Esophagus muscularis mucosa (tissue), 4 donors: ENCODE measurements around the gene DLK2. TPM values are rescaled to one million over a fixed set of nuclear protein-coding genes. Genes with fewer than 3 reads are reported as not detected.

Source experiments
- DNase-seq: peaks from one replicate; pipeline ENCODE4 v3.0.0-alpha.2; 2017; ENCODE audit errors: extremely low spot score
- H3K27ac ChIP-seq, 4 donors: fragments of 200-600 bp; sonication (generic); replicated peaks in 1 of 4; 1 replicate in 3 of 4; 2 replicates in 1 of 4; pipeline ENCODE4 v1.5.1; 2016 to 2019; ENCODE audit warnings: mild to moderate bottlenecking in 1 of 4
- H3K27me3 ChIP-seq, 4 donors: fragments of 200-600 bp; sonication (generic); one replicate each; pipeline versions ENCODE4 v1.5.1 to v1.6.0; 2016 to 2019
- H3K36me3 ChIP-seq, 4 donors: fragments of 200-600 bp; sonication (generic); one replicate each; pipeline ENCODE4 v1.5.1; 2016 to 2019
- H3K4me1 ChIP-seq, 4 donors: fragments of 200-600 bp; sonication (generic); one replicate each; pipeline ENCODE4 v1.5.1; 2016 to 2019
- H3K4me3 ChIP-seq, 4 donors: fragments of 200-600 bp; sonication (generic); 1 replicate in 2 of 4; 2 replicates in 2 of 4; pipeline ENCODE4 v1.5.1; 2016 to 2019; ENCODE audit warnings: mild to moderate bottlenecking in 4 of 4, moderate library complexity in 1 of 4
- H3K9me3 ChIP-seq, 4 donors: fragments of 200-600 bp; sonication (generic); 1 replicate in 3 of 4; 2 replicates in 1 of 4; pipeline ENCODE4 v1.5.1; 2016 to 2019
- CTCF ChIP-seq, 3 experiments: fragments of 200-600 bp in 2 of 3; fragments of 450-650 bp in 1 of 3; sonication (generic) in 2 of 3; IDR thresholded peaks; one replicate each; pipeline ENCODE4 v1.5.1; 2017 to 2019; ENCODE audit warnings: antibody characterized with exemption in 3 of 3, mild to moderate bottlenecking in 2 of 3, moderate library complexity in 1 of 3
- EP300 ChIP-seq: sonication (generic); formaldehyde crosslinking; IDR thresholded peaks from one replicate; pipeline ENCODE4 v1.6.1; 2017; ENCODE audit warnings: antibody characterized with exemption
- POLR2A ChIP-seq: fragments of 450-650 bp; IDR thresholded peaks from one replicate; pipeline ENCODE4 v1.6.1; 2017; ENCODE audit warnings: antibody characterized with exemption, moderate library complexity, mild to moderate bottlenecking, low read depth
- POLR2AphosphoS5 ChIP-seq, 2 donors: sonication (generic); formaldehyde crosslinking; IDR thresholded peaks; one replicate each; pipeline ENCODE4 v1.6.1; 2017; ENCODE audit warnings: antibody characterized with exemption in 2 of 2
- WGBS: methylation state at CpG from one replicate; pipeline ENCODE4 v1.1.5; 2018; 5-methylcytosine and 5-hydroxymethylcytosine counted together
- intact Hi-C: fragments of 100-400 bp; cut with DNase I; formaldehyde crosslinking; loops from one replicate; pipeline ENCODE4 v1.15.1; 2023
- total RNA-seq, 4 donors: library from RNA; depleted of rRNA; stranded (reverse); fragments of >200 nt; gene quantifications; one replicate each; pipeline versions ENCODE4 v1.1.0 to v1.2.1, GENCODE V29; 2016

DLK2 gene
- total RNA-seq: under 1 TPM in 2 of 4 donors, not detected in 2; 0.32 to 0.33 TPM

GRCh38 chr6:43455531-43456428 lies at the start of gene DLK2:
Gene DLK2 (minus strand): TSS chr6:43455548. CDS start chr6:43454825, 723 bp downstream.
- no peak within 1 kb of the TSS for H3K27ac ChIP-seq
- peaks cover 3 to 22% (median 20%) of the 10 kb centered on the region in 4 donors for H3K4me1 ChIP-seq
- TF ChIP-seq EP300 (no peak), POLR2AphosphoS5 (IDR thresholded peaks at IDR 0.05) (no peak), POLR2A (no peak), CTCF (IDR thresholded peaks at IDR 0.05) (no peak)
- H3K9me3 ChIP-seq: no peaks in the 10 kb centered on the region
- intact Hi-C loops: loop anchor here (2.0 to 5.0 kb wide), 2 partner anchors 42 to 51 kb away; no protein-coding TSS in a partner anchor
- peaks cover 0 to 63% (median 20%) of the 10 kb centered on the region in 4 donors for H3K27me3 ChIP-seq
- H3K4me3 ChIP-seq: peak within 1 kb of the TSS; percentile 54 to 64 (median 58)
- DNase-seq: no peak
- peaks cover 9 to 24% (median 21%) of the 10 kb centered on the region in 4 donors for H3K36me3 ChIP-seq
- 4% methylated on average over 27 of the region's 55 CpGs for WGBS

GRCh38 chr6:43503443-43503842 lies 48.1 kb upstream of the DLK2 start:
- Histone ChIP-seq H3K4me1 (peaks cover 11 to 30% (median 29%) of the 10 kb centered on the region in 4 donors), H3K27me3 (peaks cover 0 to 6% (median 0%) of the 10 kb centered on the region in 4 donors), H3K36me3 (peaks cover 56 to 75% (median 74%) of the 10 kb centered on the region in 4 donors), H3K27ac (no peak overlapping the region), H3K4me3 (no peak overlapping the region), H3K9me3 (no peaks in the 10 kb centered on the region)
- no peak for DNase-seq
- WGBS: 81% methylated on average over 7 of the region's 8 CpGs
- intact Hi-C loops: no loop called here
- TF ChIP-seq POLR2AphosphoS5 (IDR thresholded peaks at IDR 0.05) (no peak), EP300 (no peak), POLR2A (no peak), CTCF (IDR thresholded peaks at IDR 0.05) (no peak)

GRCh38 chr6:43502666-43503065 lies 47.3 kb upstream of the DLK2 start:
- intact Hi-C loops: no loop called here
- Histone ChIP-seq H3K27me3 (no peaks in the 10 kb centered on the region), H3K9me3 (no peaks in the 10 kb centered on the region), H3K4me3 (no peak overlapping the region), H3K27ac (no peak overlapping the region), H3K4me1 (peaks cover 9 to 31% (median 30%) of the 10 kb centered on the region in 4 donors), H3K36me3 (peaks cover 56 to 82% (median 79%) of the 10 kb centered on the region in 4 donors)
- 83% methylated on average over 4 of the region's 4 CpGs for WGBS
- no peak for DNase-seq
- TF ChIP-seq POLR2AphosphoS5 (IDR thresholded peaks at IDR 0.05) (no peak), POLR2A (no peak), CTCF (IDR thresholded peaks at IDR 0.05) (no peak), EP300 (no peak)

- H3K9me3 ChIP-seq: no peaks in the 10 kb centered on the region
- intact Hi-C loops: no loop called here
- H3K27ac ChIP-seq: no peak overlapping the region
- TF ChIP-seq CTCF (IDR thresholded peaks at IDR 0.05): no peak
- no peak for TF ChIP-seq POLR2A
- no peak for TF ChIP-seq POLR2AphosphoS5 (IDR thresholded peaks at IDR 0.05)
- no peak for TF ChIP-seq EP300
- no peak for DNase-seq
- no peaks in the 10 kb centered on the region for H3K27me3 ChIP-seq
- H3K4me3 ChIP-seq: no peak overlapping the region
- 94% methylated on average over 2 of the region's 3 CpGs for WGBS
- H3K36me3 ChIP-seq: peaks cover 56 to 85% (median 79%) of the 10 kb centered on the region in 4 donors
- H3K4me1 ChIP-seq: peaks cover 12 to 40% (median 33%) of the 10 kb centered on the region in 4 donors
Measured at GRCh38 chr6:43500921-43501320, 45.6 kb upstream of the DLK2 start.
